Hematopoietic multipotent progenitor cell treated with erythropoietin and hydrocortisone succinate and interleukin-3 and kit ligand, for 6 days (in vitro differentiated cells): ENCODE results near the gene HRCT1.
"Not testable (repeated sequence)": the region's sequence is repeated elsewhere in the genome, so short reads cannot be mapped to it uniquely, and the experiment has no call there.

Source experiments
- DNase-seq: peaks from one replicate; pipeline ENCODE4 v3.0.0-alpha.2; 2015

The HRCT1 gene

DNA sequence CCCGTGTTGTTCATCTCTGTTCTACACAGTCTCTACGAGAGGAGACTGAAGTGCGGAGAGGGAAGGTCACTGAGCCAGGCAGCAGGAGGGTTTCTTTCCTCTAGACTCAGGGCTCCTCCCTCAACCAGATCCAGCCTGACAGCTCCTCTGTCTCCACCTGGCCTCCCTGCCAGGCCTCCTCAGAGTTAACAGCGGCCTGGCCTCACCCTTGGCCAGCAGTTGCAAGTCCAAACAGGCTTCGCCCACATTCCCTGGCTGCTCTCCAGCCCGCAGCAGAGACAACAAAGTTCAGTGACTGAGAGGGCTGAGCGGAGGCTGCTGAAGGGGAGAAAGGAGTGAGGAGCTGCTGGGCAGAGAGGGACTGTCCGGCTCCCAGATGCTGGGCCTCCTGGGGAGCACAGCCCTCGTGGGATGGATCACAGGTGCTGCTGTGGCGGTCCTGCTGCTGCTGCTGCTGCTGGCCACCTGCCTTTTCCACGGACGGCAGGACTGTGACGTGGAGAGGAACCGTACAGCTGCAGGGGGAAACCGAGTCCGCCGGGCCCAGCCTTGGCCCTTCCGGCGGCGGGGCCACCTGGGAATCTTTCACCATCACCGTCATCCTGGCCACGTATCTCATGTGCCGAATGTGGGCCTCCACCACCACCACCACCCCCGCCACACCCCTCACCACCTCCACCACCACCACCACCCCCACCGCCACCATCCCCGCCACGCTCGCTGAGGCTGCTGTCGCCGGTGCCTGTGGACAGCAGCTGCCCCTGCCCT, at the start of gene HRCT1:
HRCT1 (plus strand) TSS at position 291 of the 768 bp plus-strand sequence; CDS start at position 377, 86 bp downstream.
- peak; percentile 26 for DNase-seq

DNA sequence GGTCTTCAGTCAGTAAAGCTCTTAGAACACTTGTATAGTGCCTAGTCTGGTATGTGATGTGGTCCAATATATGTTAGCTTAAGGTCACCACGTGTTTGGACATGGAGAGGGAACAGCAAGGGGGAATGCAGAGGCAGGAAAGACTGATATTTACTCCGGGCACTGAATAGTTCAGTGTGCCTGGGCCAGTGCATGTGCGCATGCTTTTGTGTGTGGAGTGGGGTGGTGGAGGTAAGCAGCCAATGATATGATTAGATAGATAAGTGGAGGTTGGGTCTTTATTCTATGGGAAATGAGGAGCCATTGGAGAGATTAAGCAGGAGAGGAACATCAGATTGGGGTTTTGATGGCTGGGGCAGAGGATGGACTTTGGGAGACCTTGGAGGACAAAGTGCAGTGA, 49.8 kb upstream of the HRCT1 start:
- no peak for DNase-seq

DNA sequence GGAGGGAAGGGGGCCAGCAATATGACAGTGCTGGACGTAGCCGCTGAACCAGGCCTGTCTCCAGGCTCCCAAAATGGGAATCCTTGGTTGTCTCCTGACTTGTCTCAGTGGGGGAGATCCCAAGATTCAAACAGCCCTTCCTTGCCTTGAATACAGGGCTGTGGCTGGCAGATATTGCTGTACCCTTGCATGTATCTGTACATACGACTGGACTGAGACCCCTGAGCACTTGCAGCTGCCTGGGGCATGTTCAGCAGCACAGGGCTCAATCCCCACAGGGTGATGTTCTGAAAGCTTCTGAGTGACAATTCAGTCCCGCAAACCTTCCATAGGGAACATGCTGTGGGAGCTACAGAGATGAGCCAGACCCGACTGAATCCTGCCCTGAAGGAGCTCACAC, 49.1 kb upstream of the HRCT1 start:
- no peak for DNase-seq

DNA sequence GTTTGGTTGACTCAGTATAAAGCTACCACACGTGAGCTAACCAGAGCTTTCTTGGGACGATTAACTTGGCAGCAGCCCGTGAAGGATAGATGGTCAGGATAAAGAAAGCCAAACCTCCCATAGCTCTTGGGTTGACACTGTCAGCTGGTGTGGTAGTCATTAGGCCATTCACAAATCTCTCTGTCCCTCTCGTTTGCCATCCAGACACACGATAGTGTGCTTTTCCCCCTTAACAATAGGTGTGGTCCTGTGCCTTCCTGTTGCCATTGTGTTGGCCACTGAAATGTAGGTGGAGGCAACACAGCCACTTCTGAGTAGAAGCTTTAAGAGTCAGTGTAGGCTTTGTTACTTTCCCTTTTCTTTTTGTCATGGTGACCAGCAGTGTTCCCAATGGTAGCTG, 47.5 kb upstream of the HRCT1 start:
- DNase-seq: no peak

DNA sequence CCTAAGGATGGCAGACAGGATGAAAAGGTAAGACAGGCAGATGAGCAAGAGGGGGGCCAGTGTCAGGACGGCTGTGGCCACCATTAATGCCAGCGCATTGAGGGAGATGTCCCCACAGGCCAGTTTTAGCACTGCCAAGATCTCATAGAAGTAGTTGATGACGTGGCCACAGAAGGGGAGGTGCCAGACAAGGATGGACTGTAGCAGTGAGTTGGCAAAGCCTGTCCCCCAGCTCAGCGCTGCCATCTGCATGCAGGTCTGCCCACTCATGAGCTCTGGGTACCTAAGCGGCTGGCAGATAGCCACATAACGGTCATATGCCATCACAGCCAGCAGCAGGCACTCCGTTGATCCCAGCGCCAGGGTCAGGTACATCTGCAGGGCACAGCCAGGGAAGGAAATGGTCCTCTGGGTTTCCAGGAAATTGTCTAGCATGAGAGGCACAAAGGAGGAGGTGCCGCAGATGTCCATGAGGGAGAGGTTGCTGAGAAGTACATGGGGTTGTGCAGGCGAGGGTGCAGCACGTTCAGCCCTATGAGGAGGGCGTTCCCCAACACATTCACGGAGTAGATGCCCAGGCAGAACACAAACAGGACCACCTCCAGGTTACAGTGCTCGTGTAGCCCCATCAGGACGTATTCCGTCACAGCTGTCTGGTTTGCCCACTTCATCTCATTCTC, 46.6 kb upstream of the HRCT1 start:
- peak; percentile 57 for DNase-seq

DNA sequence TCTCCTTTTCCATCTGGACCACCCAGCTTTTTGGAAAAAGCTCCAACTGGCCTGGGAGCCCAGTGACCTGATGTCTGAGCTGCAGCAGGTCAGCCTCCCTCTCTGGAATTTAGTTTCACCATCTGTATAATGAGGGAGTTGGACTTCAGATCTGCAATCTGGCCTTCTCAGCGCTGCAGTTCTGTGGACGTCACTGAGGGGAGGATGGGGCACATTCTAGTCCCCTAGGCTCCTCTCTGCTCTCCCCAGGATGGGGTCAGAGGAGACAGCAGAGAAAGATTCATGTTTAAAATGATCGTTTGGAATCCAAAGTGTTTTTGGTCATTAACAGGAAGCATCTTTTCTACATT, 46.0 kb upstream of the HRCT1 start:
- no peak for DNase-seq

DNA sequence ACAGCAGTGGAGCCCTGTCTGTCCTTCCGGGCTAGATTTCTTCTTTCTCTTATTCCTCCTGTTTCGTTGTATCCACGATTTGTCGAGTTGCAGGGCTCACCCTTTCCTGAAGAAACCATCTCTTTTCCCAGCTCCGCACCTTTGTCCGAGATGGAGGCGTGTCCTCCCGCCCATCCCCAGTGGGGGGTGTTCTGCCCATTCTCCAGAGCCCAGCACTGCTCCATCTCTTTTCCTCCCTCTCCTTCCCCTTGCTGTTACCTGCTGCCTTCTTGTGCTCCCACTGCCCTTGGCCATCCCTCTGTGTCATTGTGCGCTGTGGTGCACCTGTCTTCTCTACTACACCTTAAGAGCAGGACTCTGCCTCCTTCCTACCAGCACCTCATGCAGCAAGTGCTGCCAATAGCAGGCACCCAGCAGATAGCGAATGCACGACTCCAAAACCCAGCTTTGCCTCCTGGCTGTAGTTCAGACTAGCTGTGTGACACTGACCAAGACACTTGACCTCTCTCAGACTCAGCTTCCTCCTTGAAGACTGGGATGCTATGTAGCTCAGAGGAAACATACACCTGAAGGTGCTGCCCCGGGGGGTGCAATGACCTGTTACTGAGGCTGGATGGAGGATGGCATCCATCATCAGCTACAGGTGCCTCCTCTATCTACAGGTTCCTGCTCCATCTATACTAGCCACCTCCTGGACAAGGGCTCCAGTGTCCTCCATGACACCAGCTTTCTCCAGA, 44.7 kb upstream of the HRCT1 start:
- DNase-seq: no peak

DNA sequence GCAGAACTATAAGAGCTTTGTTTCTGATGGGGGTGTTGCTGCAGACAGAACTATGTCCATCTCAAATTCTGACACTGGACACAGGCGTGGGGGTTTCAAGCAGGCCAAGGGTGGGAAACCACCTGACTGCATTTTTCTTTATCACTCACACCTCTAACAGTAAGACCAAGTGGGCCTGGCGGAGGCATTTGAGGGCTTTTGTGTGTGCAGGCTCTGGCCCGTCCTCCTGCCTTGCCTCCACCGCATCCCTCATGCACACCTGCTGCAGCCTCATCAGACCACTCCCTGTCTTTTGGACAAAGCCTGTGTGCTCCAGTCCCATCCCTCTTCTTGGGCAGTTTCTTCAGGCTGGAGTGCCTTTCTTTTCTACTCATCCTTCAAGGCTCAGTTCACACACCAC, 43.7 kb upstream of the HRCT1 start:
- DNase-seq: no peak

DNA sequence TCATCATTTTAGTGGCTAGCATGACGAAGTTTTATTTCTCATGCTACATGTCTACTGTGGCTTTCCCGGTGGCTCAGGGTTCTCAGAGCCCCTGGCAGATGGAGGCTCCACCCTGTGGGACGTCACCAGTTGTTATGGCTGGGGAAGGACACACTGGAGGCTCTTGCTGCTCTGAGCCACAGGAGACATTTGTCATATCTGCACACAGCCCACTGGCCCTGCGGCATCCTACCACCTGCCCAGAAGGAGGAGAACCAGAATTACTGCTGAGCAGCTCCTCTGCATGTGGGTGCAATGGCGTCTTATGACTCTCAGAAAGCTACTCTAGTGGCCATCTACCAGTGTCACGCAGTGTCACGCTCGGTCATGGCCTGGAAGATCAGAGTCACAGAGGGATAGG, 42.4 kb upstream of the HRCT1 start:
- DNase-seq: no peak

DNA sequence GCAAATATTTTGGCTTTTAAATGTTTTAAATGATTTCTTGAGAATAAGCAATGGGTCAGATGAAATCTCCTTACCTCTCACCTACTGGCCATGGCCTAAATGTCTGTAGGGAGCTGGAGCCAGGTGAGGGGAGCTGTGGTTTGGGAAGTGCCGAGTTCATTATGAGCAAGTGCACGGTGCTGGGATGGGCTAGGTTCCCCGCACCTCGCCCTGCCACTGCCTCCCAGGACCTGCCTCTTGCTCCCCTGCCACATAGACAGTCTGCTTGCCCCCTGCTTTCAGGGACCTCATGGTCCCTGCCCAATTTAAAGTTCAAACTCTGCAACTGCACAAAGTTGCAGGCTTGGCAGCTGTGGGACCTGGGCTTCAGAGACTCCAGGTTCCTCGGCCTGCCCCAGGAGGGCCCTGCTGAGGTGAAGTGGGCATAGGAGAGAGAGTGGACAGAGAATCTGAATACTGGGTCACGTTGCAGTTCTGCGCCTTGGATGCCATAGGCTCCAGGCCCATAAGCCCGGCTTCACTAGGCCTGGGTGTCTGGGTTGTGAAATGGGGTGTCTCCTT, 41.2 kb upstream of the HRCT1 start:
- DNase-seq: no peak

DNA sequence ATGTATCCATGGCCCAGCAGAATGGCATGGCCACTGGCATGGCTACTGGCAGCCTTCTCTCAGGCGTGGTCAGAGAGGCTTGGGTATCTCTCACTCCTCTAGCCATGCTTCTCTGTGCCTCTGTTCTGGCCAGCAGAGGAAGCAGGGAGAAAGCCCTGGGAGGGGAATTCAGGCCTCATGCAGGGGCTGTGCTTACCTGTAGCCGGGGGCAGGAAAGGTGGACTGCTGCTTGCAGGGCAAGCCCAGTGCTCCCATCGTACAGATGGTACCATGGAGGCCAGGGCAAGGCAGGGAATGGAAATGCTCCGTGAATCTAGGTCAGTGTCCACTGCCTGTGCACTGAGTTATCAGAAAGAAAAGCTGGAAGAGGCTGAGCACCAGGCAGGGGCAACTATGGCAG, 38.5 kb upstream of the HRCT1 start:
- DNase-seq: no peak

DNA sequence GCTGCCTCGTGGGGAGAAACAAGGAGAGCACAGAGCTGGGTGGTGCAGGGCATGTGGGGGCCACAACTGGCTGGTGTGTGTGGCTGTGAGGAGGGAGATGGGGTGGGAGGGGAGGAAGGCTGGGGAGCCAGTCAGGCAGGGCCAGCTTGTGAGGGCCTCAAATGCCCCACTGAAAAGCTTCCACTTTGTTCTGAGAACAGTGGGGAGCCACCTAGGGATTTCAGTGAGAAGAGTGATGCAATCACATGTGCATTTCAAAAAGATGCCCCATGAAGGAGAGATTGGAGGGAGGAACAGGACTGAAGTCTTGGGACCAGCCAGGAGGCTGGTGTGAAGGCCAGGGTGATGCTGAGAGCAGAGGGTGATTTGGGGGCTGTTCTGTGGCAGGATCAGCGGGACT, 37.1 kb upstream of the HRCT1 start:
- no peak for DNase-seq

DNA sequence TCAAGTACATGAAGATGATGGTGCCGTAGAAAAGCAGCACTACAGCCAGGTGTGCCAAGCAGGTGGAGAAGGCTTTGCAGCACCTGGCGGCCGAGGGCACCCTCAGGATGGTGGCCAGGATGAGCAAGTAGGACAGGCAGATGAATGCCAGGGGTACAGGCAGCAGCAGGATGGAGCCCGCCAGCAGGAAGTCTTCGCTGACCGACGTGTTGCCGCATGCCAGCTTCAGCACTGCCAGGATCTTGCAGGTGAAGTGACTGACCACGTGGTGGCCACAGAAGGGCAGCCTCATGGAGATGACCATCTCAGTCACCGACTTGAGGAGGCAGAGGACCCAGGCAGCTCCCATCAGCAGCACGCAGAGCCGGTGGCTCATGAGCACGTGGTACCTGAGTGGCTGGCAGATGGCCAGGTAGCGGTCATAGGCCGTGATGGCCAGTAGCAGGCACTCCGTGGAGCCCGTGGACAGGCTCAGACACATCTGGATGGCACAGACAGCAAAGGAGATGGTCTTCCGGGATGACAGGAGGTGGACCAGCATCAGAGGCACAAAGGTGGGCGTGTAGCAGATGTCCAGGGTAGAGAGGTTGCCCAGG, 36.3 kb upstream of the HRCT1 start:
- no peak for DNase-seq

DNA sequence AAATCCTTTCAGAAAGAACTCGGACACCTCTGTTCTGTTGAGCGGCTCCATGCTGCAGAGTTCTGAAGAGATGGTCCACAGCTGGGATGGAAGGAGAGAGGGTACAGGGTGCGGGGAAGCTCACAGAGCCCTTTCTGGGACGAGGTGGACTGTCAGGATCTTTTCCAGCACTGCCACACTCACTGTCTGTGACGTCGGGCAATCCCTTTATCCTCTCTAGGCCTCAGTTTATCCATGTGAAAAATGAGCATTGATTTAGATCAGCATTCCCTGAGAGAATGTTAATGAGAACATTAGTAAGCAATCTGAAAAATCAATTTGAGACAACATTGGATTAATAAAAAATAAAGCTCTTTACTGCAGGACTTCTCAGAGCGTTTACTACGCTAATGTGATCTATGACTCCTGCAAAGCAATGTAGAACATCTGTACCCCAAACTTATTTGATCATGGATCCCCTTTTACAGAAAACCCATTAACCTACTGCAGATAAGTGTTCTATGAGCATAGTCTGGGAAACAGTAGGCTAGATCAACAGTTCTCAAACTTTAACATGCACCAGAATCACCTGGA, 35.6 kb upstream of the HRCT1 start, which contains the start of gene OR13J1:
OR13J1 (minus strand) TSS at position 51 of the 573 bp plus-strand sequence; CDS start at position 51, 0 bp downstream.
- DNase-seq: no peak

DNA sequence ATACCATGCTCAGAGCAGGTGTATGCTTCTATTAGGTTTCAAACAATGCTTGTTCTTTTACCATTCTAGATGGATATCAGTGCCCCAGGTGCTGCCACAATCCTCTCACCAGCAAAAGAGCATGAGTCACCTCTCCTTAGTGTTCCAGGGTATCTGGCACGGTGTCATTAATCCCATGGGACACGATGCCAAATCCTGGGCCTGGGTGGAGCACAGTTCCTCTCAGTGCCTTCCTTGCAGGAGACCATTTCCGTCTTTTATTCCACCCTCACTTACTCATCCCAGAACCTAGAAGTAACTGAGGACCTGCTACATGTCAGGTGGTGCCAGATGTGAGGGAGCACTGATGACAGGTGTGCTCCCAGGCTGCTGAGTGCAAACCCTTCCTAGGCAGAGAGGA, 34.5 kb upstream of the HRCT1 start:
- no peak for DNase-seq

DNA sequence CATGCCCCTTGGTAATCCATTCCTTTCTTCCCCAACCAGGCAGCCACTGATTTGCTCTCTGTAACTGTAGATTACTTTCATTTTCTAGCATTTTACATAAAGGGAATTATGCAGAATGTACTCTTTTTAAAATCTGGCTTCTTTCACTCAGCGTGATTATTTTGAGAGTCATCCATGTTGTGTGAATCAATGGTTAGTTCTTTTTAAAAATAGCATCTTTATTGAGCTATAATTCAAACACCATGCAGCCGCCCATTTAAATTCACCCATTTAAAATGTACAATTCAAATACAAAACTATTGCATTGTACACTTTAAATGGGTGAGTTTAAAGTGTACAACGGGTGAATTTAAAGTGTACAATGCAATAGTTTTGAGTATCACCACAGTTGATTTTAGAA, 33.5 kb upstream of the HRCT1 start:
- DNase-seq: no peak

DNA sequence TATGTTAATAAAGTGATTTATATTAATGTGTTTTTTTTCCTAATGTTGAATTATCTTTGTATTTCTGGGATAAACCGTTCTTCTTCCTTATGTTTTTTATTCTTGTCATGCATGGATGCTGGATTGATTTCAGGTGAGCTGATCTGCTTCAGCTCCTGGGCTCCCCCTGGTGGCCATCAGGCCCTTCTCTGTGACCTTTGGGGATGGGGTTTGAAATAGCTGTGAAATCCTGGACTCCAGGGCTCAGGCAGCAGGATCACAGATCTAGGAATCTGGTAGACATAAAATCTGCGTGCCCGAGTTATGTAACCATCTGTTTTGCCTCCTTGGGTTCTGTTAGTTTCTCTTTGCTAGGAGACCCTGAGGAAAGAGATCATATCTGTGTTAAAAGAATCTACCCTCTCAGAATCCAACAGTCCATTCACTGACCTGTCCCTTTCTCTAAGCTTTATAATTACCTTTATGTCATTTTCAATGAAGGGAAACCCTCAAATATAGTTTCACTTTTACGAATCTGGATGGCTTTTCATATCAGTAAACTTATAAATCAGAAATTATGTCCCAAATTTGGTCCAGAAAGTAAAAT, 23.6 kb upstream of the HRCT1 start:
- peak; percentile 79 for DNase-seq

DNA sequence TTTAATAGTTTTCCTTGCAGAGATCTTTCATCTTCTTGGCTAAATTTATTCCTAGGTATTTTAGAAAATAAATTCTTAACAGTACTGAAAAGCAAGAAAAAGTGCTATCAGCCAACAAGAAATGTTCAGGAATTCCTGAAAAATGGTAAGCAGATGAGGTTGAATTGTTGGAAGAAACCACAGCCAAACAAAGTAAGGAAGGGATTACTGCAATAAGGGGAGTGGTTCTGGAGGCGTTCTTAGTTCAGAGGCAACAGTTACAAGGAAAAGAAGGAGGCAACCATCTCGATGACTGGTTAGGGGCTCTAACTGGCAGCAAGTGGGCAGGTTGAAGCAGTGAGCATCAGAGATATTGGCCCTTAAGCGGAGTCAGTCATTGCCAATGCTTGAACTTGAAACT, 23.0 kb upstream of the HRCT1 start:
- no peak for DNase-seq

DNA sequence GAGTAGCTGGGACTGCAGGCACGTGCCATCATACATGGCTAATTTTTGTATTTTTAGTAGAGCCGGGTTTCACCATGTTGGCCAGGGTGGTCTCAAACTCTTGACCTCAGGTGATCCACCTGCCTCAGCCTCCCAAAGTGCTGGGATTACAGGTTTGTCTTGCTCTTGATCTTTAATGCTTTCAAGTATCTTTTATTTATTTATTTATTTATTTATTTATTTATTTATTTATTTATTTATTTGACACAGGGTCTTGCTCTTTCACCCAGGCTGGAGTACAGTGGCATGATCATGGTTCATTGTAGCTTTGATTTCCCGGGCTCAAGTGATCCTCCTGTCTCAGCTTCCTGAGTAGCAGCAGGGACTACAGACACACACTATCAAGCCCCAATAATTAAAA, 21.1 kb upstream of the HRCT1 start:
- DNase-seq: not testable (repeated sequence)

DNA sequence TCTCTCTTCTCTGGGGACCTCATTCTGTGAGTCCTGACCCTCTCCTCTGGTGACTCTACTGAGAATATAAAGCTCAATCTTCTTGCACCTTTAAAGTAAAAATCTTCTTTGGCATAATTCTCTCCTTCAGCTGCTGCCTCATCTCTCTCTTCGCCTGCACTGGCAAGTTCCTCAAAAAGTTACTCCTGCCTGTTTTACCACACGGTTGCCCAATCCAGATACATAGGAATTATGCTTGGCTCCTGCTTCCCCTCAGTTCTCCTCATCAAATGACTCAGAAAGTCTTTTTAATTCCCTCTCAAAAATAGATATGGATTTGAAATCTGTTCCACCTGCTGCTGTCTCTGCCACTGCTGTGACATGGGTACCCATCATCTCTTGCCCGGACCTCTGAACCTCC, 14.4 kb upstream of the HRCT1 start:
- DNase-seq: no peak

DNA sequence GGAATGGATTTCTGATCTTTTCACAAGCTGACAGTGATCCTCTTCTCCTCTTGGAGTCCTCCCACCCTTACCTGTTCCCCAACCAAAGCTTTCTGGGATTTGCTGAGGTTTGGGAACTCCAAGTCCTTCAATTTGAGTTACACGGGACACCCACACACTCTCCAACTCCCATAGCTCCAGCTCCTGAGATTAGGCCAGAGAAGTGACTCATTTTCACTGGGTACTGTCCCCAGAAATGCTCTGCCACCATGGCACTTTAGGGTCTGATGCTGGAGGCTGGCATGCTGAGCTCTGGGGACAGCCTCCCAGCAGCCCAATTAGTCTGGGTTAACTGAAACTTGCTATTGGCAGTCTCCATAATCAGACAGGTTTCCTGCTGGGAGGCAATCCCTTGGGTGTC, 14.0 kb upstream of the HRCT1 start:
- no peak for DNase-seq

DNA sequence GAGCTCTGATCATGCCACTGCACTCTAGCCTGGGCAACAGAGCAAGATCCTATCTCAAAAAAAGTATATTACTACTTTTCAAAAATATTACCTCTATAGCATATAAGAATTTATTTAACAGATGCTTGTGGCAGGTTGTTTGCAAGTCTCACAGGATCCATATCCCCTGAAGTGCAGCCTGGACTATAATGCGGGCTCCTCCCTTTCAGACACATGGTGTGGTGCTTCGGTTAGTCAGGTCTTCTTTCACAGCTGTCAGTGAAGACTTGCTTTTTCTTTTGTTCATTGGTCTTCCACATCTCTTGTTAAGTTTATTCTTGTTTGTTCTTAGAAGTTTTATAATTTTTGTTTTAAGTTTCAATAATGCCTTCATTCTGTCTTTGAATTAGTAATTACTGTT, 9.4 kb upstream of the HRCT1 start:
- no peak for DNase-seq
